GM19463 (cell line): ENCODE results near the gene DACH1.
"Not testable (repeated sequence)": the region's sequence is repeated elsewhere in the genome, so short reads cannot be mapped to it uniquely, and the experiment has no call there.

ENCODE experiments used
- ATAC-seq: cut with Tn5 transposase; IDR thresholded peaks from one replicate; pipeline ENCODE4 v1.9.1; 2021; ENCODE audit warnings: mild to moderate bottlenecking, moderate library complexity; ENCODE audit not compliant: unreplicated experiment

The DACH1 gene

GRCh38 chr13:71867131-71867814 is at the start of gene DACH1:
TSS of gene DACH1 (minus strand) at chr13:71867204.
- peak; percentile 42 for ATAC-seq

GRCh38 chr13:71913717-71914116 is 46.7 kb upstream of the DACH1 start:
- ATAC-seq, result no peak

- no peak for ATAC-seq
Observed at GRCh38 chr13:71912524-71912923, 45.5 kb upstream of the DACH1 start.

GRCh38 chr13:71906448-71906847 is 39.4 kb upstream of the DACH1 start:
- no peak for ATAC-seq

- ATAC-seq, result no peak
Observed at GRCh38 chr13:71902676-71903075, 35.7 kb upstream of the DACH1 start.

- ATAC-seq, result not testable (repeated sequence)
Observed at GRCh38 chr13:71893506-71893905, 26.5 kb upstream of the DACH1 start.

- ATAC-seq, result no peak
Observed at GRCh38 chr13:71886880-71887279, 19.9 kb upstream of the DACH1 start.

- ATAC-seq, result no peak
Observed at GRCh38 chr13:71882120-71882519, 15.1 kb upstream of the DACH1 start.

GRCh38 chr13:71880753-71881541 is 13.9 kb upstream of the DACH1 start:
- ATAC-seq, result no peak

- ATAC-seq, result no peak
Observed at GRCh38 chr13:71879808-71880344, 12.9 kb upstream of the DACH1 start.

- ATAC-seq, result peak; percentile 95
Observed at GRCh38 chr13:71879129-71879535, 12.1 kb upstream of the DACH1 start.

GRCh38 chr13:71877256-71877653 is 10.3 kb upstream of the DACH1 start:
- no peak for ATAC-seq

GRCh38 chr13:71876648-71877255 is 9.7 kb upstream of the DACH1 start:
- no peak for ATAC-seq

- no peak for ATAC-seq
Observed at GRCh38 chr13:71875823-71876222, 8.8 kb upstream of the DACH1 start.

- no peak for ATAC-seq
Observed at GRCh38 chr13:71874458-71874857, 7.5 kb upstream of the DACH1 start.

- no peak for ATAC-seq
Observed at GRCh38 chr13:71873418-71874247, 6.6 kb upstream of the DACH1 start.

GRCh38 chr13:71871844-71872243 is 4.8 kb upstream of the DACH1 start:
- ATAC-seq, result no peak

- ATAC-seq, result no peak
Observed at GRCh38 chr13:71871176-71871754, 4.3 kb upstream of the DACH1 start.

- no peak for ATAC-seq
Observed at GRCh38 chr13:71870100-71870499, 3.1 kb upstream of the DACH1 start.

- ATAC-seq, result no peak
Observed at GRCh38 chr13:71869274-71869673, 2.3 kb upstream of the DACH1 start.
